ENCODE data around the gene CDX1. TPM values are rescaled to one million over a fixed set of nuclear protein-coding genes. Genes with fewer than 3 reads are reported as not detected.

CDX1 gene
- total RNA-seq, 1 donor from 2014 or later, result 0.43 TPM

- Mint-ChIP-seq H3K4me1 (ENCODE audit: low read depth) (peaks cover 1% of the 10 kb centered on the region), H3K27me3 (peaks cover 63% of the 10 kb centered on the region), H3K4me3 (ENCODE audit: low read depth) (no peak overlapping the region)
Measured at GRCh38 chr5:150129454-150129812, 37.1 kb upstream of the CDX1 start.

DNA sequence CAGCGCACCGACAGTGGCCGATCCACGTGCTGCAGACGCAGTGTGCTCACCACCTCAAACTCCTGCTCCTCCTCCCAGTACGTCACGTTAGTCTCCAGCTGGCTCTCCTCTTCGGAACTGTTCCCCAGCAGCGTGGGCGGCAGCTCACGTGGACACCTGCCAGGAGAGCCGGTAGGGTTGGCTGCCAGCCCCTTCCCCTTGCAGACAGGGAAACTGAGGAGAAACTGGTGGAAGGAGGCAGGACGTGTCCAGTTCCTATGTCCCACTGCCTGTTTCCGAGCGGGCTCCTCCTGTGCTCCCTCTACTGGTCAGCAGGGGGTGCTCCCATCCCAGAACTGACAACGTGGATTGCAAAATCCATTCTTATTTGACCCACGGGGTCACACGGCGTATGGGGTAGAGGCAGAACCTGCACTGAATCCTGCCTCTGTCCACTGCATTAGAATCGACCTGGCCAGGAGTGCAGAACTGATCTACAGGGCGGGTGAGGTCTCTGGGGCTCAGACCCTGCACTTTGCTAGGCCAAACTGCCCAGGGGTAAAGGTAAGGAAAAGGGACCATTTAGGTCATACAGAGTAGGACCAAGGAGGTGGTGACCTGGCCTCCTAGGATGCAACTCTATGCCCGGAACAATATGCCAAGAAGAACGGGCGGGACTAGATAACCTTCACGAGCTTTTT is 36.6 kb upstream of the CDX1 start:
- DNase-seq (ENCODE audit: low spot score, unreplicated experiment), result peak; percentile 71
- Mint-ChIP-seq H3K9me3 (ENCODE audit: low read depth) (no peaks in the 10 kb centered on the region), H3K27ac (no peak overlapping the region), H3K4me1 (ENCODE audit: low read depth) (peaks cover under 1% of the 10 kb centered on the region), H3K27me3 (peaks cover 67% of the 10 kb centered on the region), H3K4me3 (ENCODE audit: low read depth) (no peak overlapping the region), H3K36me3 (ENCODE audit: insufficient read depth) (no peaks in the 10 kb centered on the region)
- peak; percentile 91 for TF ChIP-seq CTCF (IDR thresholded peaks at IDR 0.05; ENCODE audit: unreplicated experiment)

More at GRCh38 chr5:150129454-150129812, 37.1 kb upstream of the CDX1 start:
- TF ChIP-seq CTCF (IDR thresholded peaks at IDR 0.05; ENCODE audit: unreplicated experiment), result no peak
- Mint-ChIP-seq H3K36me3 (ENCODE audit: insufficient read depth) (no peaks in the 10 kb centered on the region), H3K9me3 (ENCODE audit: low read depth) (no peaks in the 10 kb centered on the region), H3K27ac (no peak overlapping the region)
- no peak for DNase-seq (ENCODE audit: low spot score, unreplicated experiment)

GRCh38 chr5:150130493-150130922 is 36.1 kb upstream of the CDX1 start:
- H3K27ac Mint-ChIP-seq, result no peak overlapping the region
- H3K36me3 Mint-ChIP-seq (ENCODE audit: insufficient read depth), result no peaks in the 10 kb centered on the region
- H3K4me3 Mint-ChIP-seq (ENCODE audit: low read depth), result no peak overlapping the region
- peaks cover 70% of the 10 kb centered on the region for H3K27me3 Mint-ChIP-seq
- no peak for DNase-seq (ENCODE audit: low spot score, unreplicated experiment)
- no peaks in the 10 kb centered on the region for H3K4me1 Mint-ChIP-seq (ENCODE audit: low read depth)
- no peaks in the 10 kb centered on the region for H3K9me3 Mint-ChIP-seq (ENCODE audit: low read depth)
- TF ChIP-seq CTCF (IDR thresholded peaks at IDR 0.05; ENCODE audit: unreplicated experiment), result no peak

GRCh38 chr5:150131461-150131860 is 35.1 kb upstream of the CDX1 start:
- H3K36me3 Mint-ChIP-seq (ENCODE audit: insufficient read depth), result no peaks in the 10 kb centered on the region
- H3K27ac Mint-ChIP-seq, result no peak overlapping the region
- no peak for DNase-seq (ENCODE audit: low spot score, unreplicated experiment)
- no peaks in the 10 kb centered on the region for H3K9me3 Mint-ChIP-seq (ENCODE audit: low read depth)
- no peaks in the 10 kb centered on the region for H3K4me1 Mint-ChIP-seq (ENCODE audit: low read depth)
- H3K27me3 Mint-ChIP-seq, result peaks cover 68% of the 10 kb centered on the region
- H3K4me3 Mint-ChIP-seq (ENCODE audit: low read depth), result no peak overlapping the region
- no peak for TF ChIP-seq CTCF (IDR thresholded peaks at IDR 0.05; ENCODE audit: unreplicated experiment)

DNA sequence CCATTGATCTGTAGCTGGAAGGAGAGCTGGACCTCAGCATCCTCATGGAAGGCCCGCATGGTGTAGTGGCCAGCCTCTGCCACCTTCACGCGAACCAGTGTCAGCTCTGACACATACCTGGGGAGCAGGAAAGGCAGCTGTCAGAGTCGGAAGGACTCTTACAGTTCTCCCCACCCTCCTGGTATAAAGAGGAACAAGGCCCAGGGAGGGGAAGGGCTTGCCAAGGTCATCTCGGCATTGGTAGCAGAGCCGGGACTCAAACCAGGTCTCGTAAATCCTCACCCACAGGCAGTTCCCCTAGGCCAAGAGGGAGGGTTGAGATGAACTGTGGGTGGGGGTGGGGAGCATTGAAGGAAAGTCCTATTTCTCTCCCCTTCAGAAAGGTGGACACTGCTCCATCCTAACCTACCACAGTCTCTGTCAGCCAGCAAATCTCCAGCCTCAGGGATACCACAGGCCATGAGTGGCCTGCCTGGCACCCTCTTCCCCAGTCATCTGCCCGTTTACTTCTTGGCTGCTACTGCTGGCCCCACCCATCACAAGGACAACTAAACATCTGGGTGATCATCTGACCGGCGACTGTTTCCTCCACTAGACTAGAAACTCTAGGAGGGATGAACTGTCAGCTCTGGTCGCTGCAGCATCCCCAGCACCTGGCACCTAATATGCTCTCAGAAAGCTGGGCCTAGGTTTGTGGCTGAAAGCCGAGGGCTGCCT is 34.4 kb upstream of the CDX1 start:
- no peak for DNase-seq (ENCODE audit: low spot score, unreplicated experiment)
- Mint-ChIP-seq H3K9me3 (ENCODE audit: low read depth) (no peaks in the 10 kb centered on the region), H3K27ac (no peak overlapping the region), H3K4me1 (ENCODE audit: low read depth) (peaks cover under 1% of the 10 kb centered on the region), H3K4me3 (ENCODE audit: low read depth) (no peak overlapping the region), H3K27me3 (peaks cover 64% of the 10 kb centered on the region), H3K36me3 (ENCODE audit: insufficient read depth) (no peaks in the 10 kb centered on the region)
- TF ChIP-seq CTCF (IDR thresholded peaks at IDR 0.05; ENCODE audit: unreplicated experiment), result no peak

Data from progenitor cell of endocrine pancreas (in vitro differentiated cells).